ENCODE results near the gene TNRC18. TPM values are rescaled to one million over a fixed set of nuclear protein-coding genes. Genes with fewer than 3 reads are reported as not detected.

TNRC18 gene
- total RNA-seq, 1 experiment from 2014 or later: 159 TPM

DNA sequence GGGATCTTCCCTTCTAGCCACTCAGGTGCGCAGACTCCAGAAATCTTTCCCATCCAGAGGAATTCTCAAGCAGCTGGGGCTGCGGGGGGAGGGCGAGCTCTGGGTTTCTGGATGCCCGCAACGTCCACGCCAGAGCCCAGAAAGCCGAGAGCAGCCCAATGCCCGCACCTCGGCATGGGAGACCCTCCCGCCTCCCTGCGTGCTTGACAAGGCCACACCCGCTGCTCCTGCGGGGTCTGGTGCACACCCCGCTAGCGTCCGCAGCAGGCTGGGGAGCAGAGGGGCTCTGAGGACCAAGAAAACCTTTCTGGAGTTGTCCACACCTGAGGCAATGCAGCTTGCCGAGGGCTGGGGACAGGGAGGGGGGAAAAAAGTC lies 74.6 kb downstream of the TNRC18 start:
- H4K20me1 ChIP-seq (ENCODE audit: insufficient read depth): peaks cover 69% of the 10 kb centered on the region
- DNase-seq: no peak
- H3K79me2 ChIP-seq (ENCODE audit: low read depth): peaks cover 15% of the 10 kb centered on the region; the same call in 1 of the 2 replicates
- no peak for TF ChIP-seq EZH2 (IDR thresholded peaks at IDR 0.05; ENCODE audit: low read depth)
- TF ChIP-seq, protein P1, sequence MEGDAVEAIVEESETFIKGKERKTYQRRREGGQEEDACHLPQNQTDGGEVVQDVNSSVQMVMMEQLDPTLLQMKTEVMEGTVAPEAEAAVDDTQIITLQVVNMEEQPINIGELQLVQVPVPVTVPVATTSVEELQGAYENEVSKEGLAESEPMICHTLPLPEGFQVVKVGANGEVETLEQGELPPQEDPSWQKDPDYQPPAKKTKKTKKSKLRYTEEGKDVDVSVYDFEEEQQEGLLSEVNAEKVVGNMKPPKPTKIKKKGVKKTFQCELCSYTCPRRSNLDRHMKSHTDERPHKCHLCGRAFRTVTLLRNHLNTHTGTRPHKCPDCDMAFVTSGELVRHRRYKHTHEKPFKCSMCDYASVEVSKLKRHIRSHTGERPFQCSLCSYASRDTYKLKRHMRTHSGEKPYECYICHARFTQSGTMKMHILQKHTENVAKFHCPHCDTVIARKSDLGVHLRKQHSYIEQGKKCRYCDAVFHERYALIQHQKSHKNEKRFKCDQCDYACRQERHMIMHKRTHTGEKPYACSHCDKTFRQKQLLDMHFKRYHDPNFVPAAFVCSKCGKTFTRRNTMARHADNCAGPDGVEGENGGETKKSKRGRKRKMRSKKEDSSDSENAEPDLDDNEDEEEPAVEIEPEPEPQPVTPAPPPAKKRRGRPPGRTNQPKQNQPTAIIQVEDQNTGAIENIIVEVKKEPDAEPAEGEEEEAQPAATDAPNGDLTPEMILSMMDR (conservative IDR thresholded peaks at IDR 0.05): no peak
- ChIA-PET POLR2A (ENCODE audit: unreplicated experiment) (no interaction called here), CTCF (no interaction called here)
- no peak overlapping the region for H3K27ac ChIP-seq
- no peaks in the 10 kb centered on the region for H3K27me3 ChIP-seq (ENCODE audit: insufficient read depth, low read depth)
- H3K4me3 ChIP-seq: no peak overlapping the region
- no peak overlapping the region for H2AFZ ChIP-seq
- H3K4me1 ChIP-seq (replicated peaks; ENCODE audit: insufficient read depth): no peaks in the 10 kb centered on the region
- H3K4me2 ChIP-seq: no peak overlapping the region
- no peaks in the 10 kb centered on the region for H3K9me2 ChIP-seq (ENCODE audit: insufficient read depth)
- peaks cover 5% of the 10 kb centered on the region; the same call in 1 of the 2 replicates for H3F3A ChIP-seq (ENCODE audit: insufficient read depth, low read depth)
- H3K9me3 ChIP-seq (ENCODE audit: insufficient read depth, low read depth): no peaks in the 10 kb centered on the region
- H3K36me3 ChIP-seq (ENCODE audit: low read depth): peaks cover 12% of the 10 kb centered on the region; the same call in 1 of the 2 replicates
- no TSS peak for BruUV-seq (replicated peaks)
- intact Hi-C loops (cut with micrococcal nuclease; ENCODE audit: unreplicated experiment): no loop called here

DNA sequence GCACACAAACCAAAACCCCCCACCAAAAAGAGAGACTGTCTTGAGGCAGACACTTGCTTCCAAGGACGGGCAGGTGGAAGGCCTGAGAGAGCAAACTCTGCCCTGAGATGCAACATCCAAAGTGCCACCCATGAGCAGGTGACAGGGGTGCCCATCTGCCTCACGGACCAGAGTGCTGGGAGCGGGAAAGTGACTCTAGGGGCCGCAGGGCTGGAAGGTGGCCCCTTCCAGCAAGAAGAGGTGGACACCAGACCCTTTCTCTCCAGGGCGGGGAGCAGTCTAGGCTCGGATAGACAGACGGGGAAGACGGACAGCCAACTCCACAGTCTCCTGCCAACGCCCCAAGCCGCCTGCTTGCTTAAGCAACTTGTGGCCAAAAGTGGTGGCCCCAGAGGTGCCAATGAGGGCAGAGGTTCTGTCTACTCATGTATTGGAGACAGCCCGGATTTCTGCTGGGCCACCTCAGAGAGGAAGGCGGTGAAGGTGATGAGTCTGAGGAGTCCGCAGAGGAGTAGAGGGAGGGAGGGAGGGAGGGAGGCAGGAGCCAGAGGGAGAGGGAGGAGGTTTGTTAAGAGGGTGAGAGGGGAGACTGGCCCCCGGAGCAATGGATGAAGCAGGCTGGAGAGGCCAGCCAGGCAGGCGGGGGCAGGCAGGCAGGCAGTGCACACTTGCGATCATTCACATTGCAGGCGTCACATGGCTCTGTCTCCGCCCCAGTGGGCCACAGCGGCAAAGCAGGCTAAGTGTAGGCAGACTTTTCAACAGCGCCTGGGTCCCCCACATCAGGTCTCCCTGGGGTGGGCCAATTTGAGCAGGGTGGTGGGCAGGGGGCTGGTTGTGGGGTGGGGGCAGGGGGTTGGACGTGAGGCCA lies 75.3 kb downstream of the TNRC18 start:
- Histone ChIP-seq H3K27me3 (ENCODE audit: insufficient read depth, low read depth) (no peaks in the 10 kb centered on the region), H2AFZ (no peak overlapping the region), H3K79me2 (ENCODE audit: low read depth) (0 out of 2 replicates have a peak, but pooled peaks cover 9% of the 10 kb centered on the region), H3K27ac (no peak overlapping the region), H3K36me3 (ENCODE audit: low read depth) (peaks cover 18% of the 10 kb centered on the region), H3K9me2 (ENCODE audit: insufficient read depth) (no peaks in the 10 kb centered on the region), H3F3A (ENCODE audit: insufficient read depth, low read depth) (no peaks in the 10 kb centered on the region), H3K4me2 (no peak overlapping the region), H4K20me1 (ENCODE audit: insufficient read depth) (peaks cover 68% of the 10 kb centered on the region), H3K4me1 (replicated peaks; ENCODE audit: insufficient read depth) (no peaks in the 10 kb centered on the region), H3K4me3 (no peak overlapping the region), H3K9me3 (ENCODE audit: insufficient read depth, low read depth) (no peaks in the 10 kb centered on the region)
- intact Hi-C loops (cut with micrococcal nuclease; ENCODE audit: unreplicated experiment): no loop called here
- POLR2A ChIA-PET (ENCODE audit: unreplicated experiment): no interaction called here
- CTCF ChIA-PET: no interaction called here
- BruUV-seq (replicated peaks): no TSS peak
- no peak for DNase-seq
- TF ChIP-seq, protein P1 (conservative IDR thresholded peaks at IDR 0.05): no peak
- TF ChIP-seq EZH2 (IDR thresholded peaks at IDR 0.05; ENCODE audit: low read depth): no peak

DNA sequence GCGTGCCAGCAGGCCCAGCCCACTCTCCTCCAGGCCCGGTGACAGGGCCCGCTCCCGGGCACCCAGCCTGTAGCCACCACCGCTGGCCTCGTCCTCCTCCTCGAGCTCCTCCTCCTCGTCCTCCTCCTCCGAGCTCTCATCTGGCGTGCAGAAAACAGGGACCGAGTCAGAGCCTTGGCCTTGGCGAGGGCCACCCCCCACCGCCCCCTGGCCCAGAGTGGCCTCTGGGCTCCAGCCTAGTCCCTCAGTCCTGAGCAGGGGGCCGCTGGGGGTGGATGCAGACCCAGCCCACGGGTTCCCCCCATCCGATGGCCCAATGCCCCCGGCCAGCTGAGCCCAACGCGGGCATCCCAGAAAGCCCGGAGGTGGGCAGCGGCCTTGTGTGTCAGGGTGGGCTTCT lies 78.0 kb downstream of the TNRC18 start:
- no peak for DNase-seq
- no peak overlapping the region for H3K4me2 ChIP-seq
- H3K9me2 ChIP-seq (ENCODE audit: insufficient read depth): no peaks in the 10 kb centered on the region
- no peaks in the 10 kb centered on the region for H3K9me3 ChIP-seq (ENCODE audit: insufficient read depth, low read depth)
- peaks cover 35% of the 10 kb centered on the region for H3K36me3 ChIP-seq (ENCODE audit: low read depth)
- H3K27me3 ChIP-seq (ENCODE audit: insufficient read depth, low read depth): no peaks in the 10 kb centered on the region
- H3K27ac ChIP-seq: no peak overlapping the region
- intact Hi-C loops (cut with micrococcal nuclease; ENCODE audit: unreplicated experiment): no loop called here
- ChIA-PET CTCF (no interaction called here), POLR2A (ENCODE audit: unreplicated experiment) (no interaction called here)
- H3K4me1 ChIP-seq (replicated peaks; ENCODE audit: insufficient read depth): no peaks in the 10 kb centered on the region
- no peak overlapping the region for H2AFZ ChIP-seq
- no peak overlapping the region for H3K4me3 ChIP-seq
- no peaks in the 10 kb centered on the region for H3F3A ChIP-seq (ENCODE audit: insufficient read depth, low read depth)
- no peak for TF ChIP-seq EZH2 (IDR thresholded peaks at IDR 0.05; ENCODE audit: low read depth)
- TF ChIP-seq, protein P1 (conservative IDR thresholded peaks at IDR 0.05): no peak
- BruUV-seq (replicated peaks): no TSS peak
- H3K79me2 ChIP-seq (ENCODE audit: low read depth): no peaks in the 10 kb centered on the region
- H4K20me1 ChIP-seq (ENCODE audit: insufficient read depth): peaks cover 43% of the 10 kb centered on the region
